Sciatic nerve (tissue), 2 donors: Measurements from ENCODE around the gene SNTA1. TPM values are rescaled to one million over a fixed set of nuclear protein-coding genes. Genes with fewer than 3 reads are reported as not detected.
"Not testable (repeated sequence)": the region's sequence is repeated elsewhere in the genome, so short reads cannot be mapped to it uniquely, and the experiment has no call there.

Source experiments
- ATAC-seq: fragments of 200-7000 bp; cut with Tn5 transposase; one replicate; pipeline ENCODE4 v1.9.1; 2020; ENCODE audit warnings: mild to moderate bottlenecking, moderate library complexity
- DNase-seq: peaks from one replicate; pipeline ENCODE4 v3.0.0-alpha.2; 2020; ENCODE audit warnings: low spot score
- intact Hi-C: fragments of 100-400 bp; cut with DNase I; formaldehyde crosslinking; loops from one replicate; pipeline ENCODE4 v1.14.2; 2022
- total RNA-seq: library from RNA; stranded (reverse); fragmentation: NEBNext Ultra II Directional; extraction: Animal tissue kit (Norgen Biotek cat#: 25700); gene quantifications from one replicate; pipeline ENCODE4 v1.2.1, GENCODE V29; 2021
- donor health status: DM: no; HTN: no; CAD: no.
- donor health status: DM: no; HTN: no; CAD: no.

Gene SNTA1
- total RNA-seq, 1 donor from 2014 or later: 47.1 TPM

DNA sequence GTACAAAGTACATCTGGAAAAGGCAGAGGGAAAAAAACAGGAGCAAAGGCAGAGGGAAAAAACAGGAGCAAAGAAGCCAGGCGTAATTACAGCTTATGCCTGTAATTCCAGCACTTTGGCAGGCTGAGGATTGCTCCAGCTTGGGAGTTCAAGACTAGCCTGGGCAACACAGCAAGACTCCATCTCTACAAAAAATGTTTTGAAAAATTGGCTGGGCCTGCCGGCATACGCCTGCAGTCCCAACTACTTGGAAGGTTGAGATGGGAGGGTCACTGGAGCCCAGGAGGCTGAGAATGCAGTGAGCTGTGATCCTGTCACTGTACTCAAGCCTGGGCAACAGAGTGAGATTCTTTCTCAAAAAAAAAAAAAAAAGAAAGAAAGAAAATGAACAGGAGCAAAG is 27.3 kb upstream of the SNTA1 start:
- no peak for ATAC-seq

DNA sequence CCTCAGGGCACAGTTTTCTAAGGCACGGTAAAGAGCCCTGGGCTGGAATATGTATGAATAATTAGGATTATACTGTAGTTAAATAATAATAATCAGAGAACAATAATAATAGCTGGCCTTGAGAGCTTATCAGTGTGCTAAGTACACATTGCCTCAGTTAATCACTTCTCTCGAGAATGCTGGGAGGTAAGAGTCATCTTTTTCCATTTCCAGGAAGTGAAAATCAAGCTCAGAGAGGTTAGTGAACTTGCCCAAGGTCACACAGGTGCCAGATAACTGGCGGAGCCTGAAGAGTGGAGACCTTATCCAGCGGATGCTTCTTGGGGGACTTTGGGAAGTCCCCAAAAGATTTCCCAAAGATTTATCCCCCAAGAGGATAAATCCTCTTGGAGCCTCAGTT is 26.9 kb upstream of the SNTA1 start:
- ATAC-seq: no peak
- intact Hi-C loops: no loop called here

More for the DNA sequence above, 27.3 kb upstream of the SNTA1 start:
- DNase-seq: no peak
- intact Hi-C loops: no loop called here

GRCh38 chr20:33466303-33466646 is 22.7 kb upstream of the SNTA1 start:
- ATAC-seq (no peak), DNase-seq (no peak)
- intact Hi-C loops: no loop called here

More for the DNA sequence above, 26.9 kb upstream of the SNTA1 start:
- no peak for DNase-seq

GRCh38 chr20:33465481-33466302 is 22.1 kb upstream of the SNTA1 start:
- DNase-seq (no peak), ATAC-seq (peak; percentile 77)
- intact Hi-C loops: no loop called here

- ATAC-seq, intact Hi-C loops, DNase-seq: not testable (repeated sequence)
These were observed 21.2 kb upstream of the SNTA1 start for GRCh38 chr20:33464759-33465158.

- no peak for ATAC-seq
- DNase-seq: no peak
These were observed 20.0 kb upstream of the SNTA1 start for GRCh38 chr20:33463332-33464101.

GRCh38 chr20:33460711-33461110 is 17.1 kb upstream of the SNTA1 start:
- DNase-seq (no peak), ATAC-seq (no peak)
- intact Hi-C loops: no loop called here

More at GRCh38 chr20:33463332-33464101, 20.0 kb upstream of the SNTA1 start:
- intact Hi-C loops: no loop called here

GRCh38 chr20:33459599-33459998 is 16.0 kb upstream of the SNTA1 start:
- intact Hi-C loops: loop anchor here (10.0 kb wide), 1 partner anchor 205 kb away; the partner anchor contains the start of genes ACTL10 and C20orf144
- DNase-seq (no peak), ATAC-seq (no peak)

- intact Hi-C loops: loop anchor here (10.0 kb wide), 1 partner anchor 208 kb away; the partner anchor contains the start of genes ACTL10 and C20orf144
- DNase-seq (peak; percentile 91), ATAC-seq (peak; percentile 94)
These were observed 13.5 kb upstream of the SNTA1 start for GRCh38 chr20:33456916-33457642.

DNA sequence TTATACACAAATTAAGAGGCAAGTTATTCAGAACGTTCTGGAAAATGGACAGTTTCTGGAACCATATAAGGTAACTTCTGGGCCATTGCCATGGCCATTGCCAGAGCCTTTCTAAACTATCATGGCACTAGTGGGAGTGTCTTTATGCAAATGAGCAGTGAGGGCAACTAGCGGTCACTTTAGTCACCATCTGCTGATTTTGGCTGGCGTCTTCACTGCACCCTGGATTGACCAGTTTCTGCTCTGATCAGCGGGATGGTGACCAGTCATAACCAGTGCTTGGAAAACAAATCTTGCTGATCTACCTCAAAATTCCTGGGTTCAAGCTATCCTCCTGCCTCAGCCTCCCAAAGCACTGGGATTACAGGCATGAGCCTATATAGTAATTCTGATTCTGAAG is 7.3 kb upstream of the SNTA1 start:
- DNase-seq (no peak), ATAC-seq (no peak)
- intact Hi-C loops: loop anchor here (10.0 kb wide), 1 partner anchor 214 kb away; the partner anchor contains the start of genes ACTL10 and C20orf144

DNA sequence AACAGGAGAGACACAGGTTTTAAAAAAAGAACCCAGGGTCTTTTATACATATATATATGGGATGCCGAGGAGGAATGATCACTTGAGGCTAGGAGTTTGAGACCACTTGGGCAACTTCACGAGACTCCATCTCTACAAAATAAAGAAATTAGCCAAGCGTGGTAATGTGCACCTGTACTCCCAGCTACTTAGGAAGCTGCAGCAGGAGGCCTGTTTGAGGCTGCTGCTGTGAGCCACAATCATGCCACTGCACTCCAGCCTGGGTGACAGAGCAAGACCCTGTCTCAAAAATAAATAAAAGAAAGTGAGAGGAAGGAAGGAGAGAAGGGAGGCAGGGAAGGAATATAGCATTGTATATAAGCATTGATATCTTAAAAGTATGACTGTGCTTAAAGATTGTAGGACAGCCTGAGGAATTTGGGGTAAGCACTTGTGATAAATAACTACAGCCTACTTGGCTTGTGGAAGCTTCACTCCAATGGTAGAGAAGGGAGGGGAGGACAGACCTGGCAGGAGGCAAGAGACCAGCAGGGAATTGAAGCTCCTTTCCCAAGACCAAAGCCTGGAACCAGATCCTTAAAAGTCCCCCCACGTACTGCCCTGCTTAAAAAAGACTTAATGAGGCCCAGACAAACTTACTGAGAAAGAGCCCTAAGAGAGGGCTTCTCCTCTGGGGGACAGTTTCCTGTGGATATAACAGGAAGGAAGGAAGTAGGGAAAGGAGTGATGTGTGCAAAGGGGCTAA is 2.5 kb upstream of the SNTA1 start:
- ATAC-seq (no peak), DNase-seq (no peak)
- intact Hi-C loops: no loop called here

DNA sequence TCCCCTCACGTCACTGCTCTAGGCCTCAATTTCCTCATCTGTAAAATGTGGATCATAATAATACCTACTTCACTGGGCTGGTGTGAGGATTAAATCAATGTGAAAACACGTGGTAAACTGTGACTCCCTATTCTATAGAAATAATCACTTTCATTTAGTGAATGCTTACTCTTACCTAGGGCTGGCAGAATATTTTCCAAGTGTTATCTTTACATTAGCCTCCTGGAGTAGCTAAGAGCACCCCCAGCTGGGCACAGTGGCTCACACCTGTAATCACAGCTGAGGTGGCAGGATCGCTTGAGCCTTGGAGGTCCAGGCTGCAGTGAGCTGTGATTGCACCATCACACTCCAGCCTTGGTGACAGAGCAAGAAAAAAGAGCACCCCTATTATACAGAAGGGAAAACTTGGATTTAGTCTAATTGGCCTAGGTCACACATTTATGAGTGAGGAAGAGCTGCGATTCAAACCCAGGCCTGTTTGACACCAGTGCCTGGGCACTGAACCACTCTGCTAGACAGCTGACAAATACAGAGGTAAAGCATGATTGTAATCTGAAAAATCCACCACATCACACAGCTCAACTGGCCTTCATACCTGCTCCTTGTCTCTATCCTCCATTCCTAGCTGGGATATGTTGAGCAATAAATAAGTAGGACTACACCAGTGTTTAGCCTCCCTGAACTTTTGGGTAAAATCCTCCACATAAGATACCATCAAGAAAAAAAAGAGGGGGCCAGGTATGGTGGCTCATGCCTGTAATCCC is 1.4 kb upstream of the SNTA1 start:
- intact Hi-C loops: no loop called here
- no peak for ATAC-seq
- DNase-seq: no peak

- peak; percentile 5 for ATAC-seq
- DNase-seq: peak; percentile 73
- intact Hi-C loops: no loop called here
These were observed 504 bp downstream of the SNTA1 start for GRCh38 chr20:33443006-33443511.

- DNase-seq (no peak), ATAC-seq (peak; percentile 2)
- intact Hi-C loops: no loop called here
These were observed 1.2 kb downstream of the SNTA1 start for GRCh38 chr20:33442136-33443005.

DNA sequence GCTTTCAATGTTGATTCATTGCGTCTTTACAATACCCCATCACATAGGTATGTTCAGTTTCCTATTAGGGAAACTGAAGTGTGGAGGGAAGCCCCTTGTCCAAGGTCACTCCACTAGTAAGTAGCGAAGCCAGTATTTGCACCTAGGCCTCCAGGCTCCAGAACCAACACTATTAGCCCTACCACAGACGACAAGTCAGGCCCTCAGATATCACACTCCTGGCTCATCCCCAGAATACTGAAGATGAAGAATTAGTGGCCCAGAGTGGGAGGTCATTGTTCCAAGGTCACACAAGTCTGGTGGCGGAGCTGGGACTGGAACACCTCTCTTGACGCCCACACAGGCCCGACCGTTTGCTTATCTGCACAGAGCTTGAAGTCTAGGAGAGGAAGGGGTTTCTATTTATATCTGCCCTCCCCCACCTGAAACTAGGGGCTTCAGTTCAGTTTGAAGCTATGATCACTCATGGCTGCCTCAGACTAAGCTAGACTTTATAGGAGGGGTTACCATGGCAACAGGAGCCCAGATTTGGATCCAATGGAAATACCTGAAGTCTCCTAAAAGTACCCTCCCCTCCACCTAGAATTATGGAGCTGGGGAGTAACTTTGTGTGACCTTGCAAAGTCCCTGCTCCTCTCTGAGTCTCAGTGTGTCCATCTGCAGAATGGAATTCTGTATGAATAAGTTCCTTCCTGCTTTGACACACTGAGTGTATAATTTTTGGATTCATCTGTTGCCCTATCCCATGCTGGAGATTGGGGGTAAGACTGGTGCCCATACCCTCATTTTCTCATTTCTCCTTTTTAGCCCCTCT is 2.2 kb downstream of the SNTA1 start:
- ATAC-seq: no peak
- intact Hi-C loops: no loop called here
- no peak for DNase-seq

- ATAC-seq, DNase-seq, intact Hi-C loops: not testable (repeated sequence)
These were observed 3.0 kb downstream of the SNTA1 start for GRCh38 chr20:33440562-33440961.
